ENCODE measurements around the gene ETS1.

- TF ChIP-seq CTCF (IDR thresholded peaks at IDR 0.05; ENCODE audit: borderline replicate concordance, extremely low read depth, low read length, poor library complexity, severe bottlenecking) (no peak), EZH2 (IDR thresholded peaks at IDR 0.05; ENCODE audit: borderline replicate concordance, low read depth, low read length, severe bottlenecking) (no peak)
Observed at GRCh38 chr11:128476049-128476448, 111.3 kb downstream of the ETS1 start.

Measured in DND-41 (cell line).